Measurements from ENCODE around the gene ATP1B3.

DNA sequence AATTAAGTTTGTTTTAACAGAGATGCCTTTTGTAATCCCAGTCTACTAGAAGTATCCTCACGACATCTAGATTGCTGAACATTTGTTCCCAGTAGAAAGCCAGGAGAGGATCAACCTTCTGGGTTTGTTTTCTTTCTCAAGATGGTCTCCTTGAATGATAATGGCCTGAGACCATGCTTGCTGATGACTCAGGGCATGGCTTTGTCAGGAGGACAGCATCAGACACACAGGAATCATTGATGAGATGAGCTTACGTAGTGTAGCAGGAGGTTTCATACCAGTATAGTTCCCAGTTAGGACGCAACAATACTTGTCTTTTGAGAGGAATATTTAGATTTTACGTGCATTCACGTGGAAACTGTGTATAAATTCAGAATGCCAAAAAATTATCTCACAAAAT, 38.6 kb downstream of the ATP1B3 start:
- TF ChIP-seq GLIS2 (tag by site-specific recombination; IDR thresholded peaks at IDR 0.05) (no peak), MYNN (tag by site-specific recombination; IDR thresholded peaks at IDR 0.05; ENCODE audit: borderline replicate concordance) (no peak), KLF10 (tag by site-specific recombination; IDR thresholded peaks at IDR 0.05) (no peak)
- TF ChIP-seq, protein P1, sequence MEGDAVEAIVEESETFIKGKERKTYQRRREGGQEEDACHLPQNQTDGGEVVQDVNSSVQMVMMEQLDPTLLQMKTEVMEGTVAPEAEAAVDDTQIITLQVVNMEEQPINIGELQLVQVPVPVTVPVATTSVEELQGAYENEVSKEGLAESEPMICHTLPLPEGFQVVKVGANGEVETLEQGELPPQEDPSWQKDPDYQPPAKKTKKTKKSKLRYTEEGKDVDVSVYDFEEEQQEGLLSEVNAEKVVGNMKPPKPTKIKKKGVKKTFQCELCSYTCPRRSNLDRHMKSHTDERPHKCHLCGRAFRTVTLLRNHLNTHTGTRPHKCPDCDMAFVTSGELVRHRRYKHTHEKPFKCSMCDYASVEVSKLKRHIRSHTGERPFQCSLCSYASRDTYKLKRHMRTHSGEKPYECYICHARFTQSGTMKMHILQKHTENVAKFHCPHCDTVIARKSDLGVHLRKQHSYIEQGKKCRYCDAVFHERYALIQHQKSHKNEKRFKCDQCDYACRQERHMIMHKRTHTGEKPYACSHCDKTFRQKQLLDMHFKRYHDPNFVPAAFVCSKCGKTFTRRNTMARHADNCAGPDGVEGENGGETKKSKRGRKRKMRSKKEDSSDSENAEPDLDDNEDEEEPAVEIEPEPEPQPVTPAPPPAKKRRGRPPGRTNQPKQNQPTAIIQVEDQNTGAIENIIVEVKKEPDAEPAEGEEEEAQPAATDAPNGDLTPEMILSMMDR (tag by site-specific recombination; IDR thresholded peaks at IDR 0.05): no peak
- TF ChIP-seq, protein P2, sequence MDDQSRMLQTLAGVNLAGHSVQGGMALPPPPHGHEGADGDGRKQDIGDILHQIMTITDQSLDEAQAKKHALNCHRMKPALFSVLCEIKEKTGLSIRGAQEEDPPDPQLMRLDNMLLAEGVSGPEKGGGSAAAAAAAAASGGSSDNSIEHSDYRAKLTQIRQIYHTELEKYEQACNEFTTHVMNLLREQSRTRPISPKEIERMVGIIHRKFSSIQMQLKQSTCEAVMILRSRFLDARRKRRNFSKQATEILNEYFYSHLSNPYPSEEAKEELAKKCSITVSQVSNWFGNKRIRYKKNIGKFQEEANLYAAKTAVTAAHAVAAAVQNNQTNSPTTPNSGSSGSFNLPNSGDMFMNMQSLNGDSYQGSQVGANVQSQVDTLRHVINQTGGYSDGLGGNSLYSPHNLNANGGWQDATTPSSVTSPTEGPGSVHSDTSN (CRISPR knock-in tag; IDR thresholded peaks at IDR 0.05): no peak
